ENCODE data around the gene BLNK.

- TF ChIP-seq CTCF (IDR thresholded peaks at IDR 0.05 in 4 of 5, conservative IDR thresholded peaks at IDR 0.05 in 1 of 5) (no peak), POLR2A (IDR thresholded peaks at IDR 0.05) (no peak)
Observed at GRCh38 chr10:96268341-96268909, 2.9 kb downstream of the BLNK start.
